SJCRH30 (cell line): Measurements from ENCODE around the gene SENP8. TPM values are rescaled to one million over a fixed set of nuclear protein-coding genes. Genes with fewer than 3 reads are reported as not detected.
"Not testable (repeated sequence)": the region's sequence is repeated elsewhere in the genome, so short reads cannot be mapped to it uniquely, and the experiment has no call there.

Experiments used
- DNase-seq, 2 experiments: peaks; one replicate each; pipeline ENCODE4 v3.0.0-alpha.2; 2015 to 2020
- H3K27ac ChIP-seq: fragments of 250-450 bp; sonication (Bioruptor Pico); 2 replicates; pipeline ENCODE4 v1.5.1; 2020; ENCODE audit warnings: mild to moderate bottlenecking, moderate library complexity
- H3K27me3 ChIP-seq: fragments of 250-450 bp; sonication (Bioruptor Pico); 2 replicates; pipeline ENCODE4 v1.5.1; 2020; ENCODE audit warnings: mild to moderate bottlenecking, moderate library complexity
- H3K36me3 ChIP-seq: fragments of 250-450 bp; sonication (Bioruptor Pico); 2 replicates; pipeline ENCODE4 v1.5.1; 2020; ENCODE audit warnings: mild to moderate bottlenecking, moderate library complexity
- H3K4me1 ChIP-seq: fragments of 250-450 bp; sonication (Bioruptor Pico); 2 replicates; pipeline ENCODE4 v1.5.1; 2020; ENCODE audit warnings: mild to moderate bottlenecking, moderate library complexity
- H3K4me3 ChIP-seq: fragments of 250-450 bp; sonication (Bioruptor Pico); 2 replicates; pipeline ENCODE4 v1.5.1; 2020; ENCODE audit warnings: mild to moderate bottlenecking, moderate library complexity
- H3K9me3 ChIP-seq: fragments of 250-450 bp; sonication (Bioruptor Pico); replicated peaks from 2 replicates; pipeline ENCODE4 v1.5.1; 2020; ENCODE audit warnings: mild to moderate bottlenecking, moderate library complexity
- total RNA-seq: library from RNA; depleted of rRNA; stranded (reverse); fragments of >200 nt; shearing (Covaris generic); gene quantifications from 2 replicates; pipeline ENCODE4 v1.2.3, GENCODE V29; 2014; rRNA removed

SENP8 gene
- total RNA-seq: 6.1 and 7.7 TPM in 2 replicates

- DNase-seq: peak; percentile 98
- Histone ChIP-seq H3K27me3 (no peaks in the 10 kb centered on the region), H3K9me3 (no peaks in the 10 kb centered on the region), H3K4me1 (peaks cover 6% of the 10 kb centered on the region; the same call in 1 of the 2 replicates), H3K27ac (peak within 1 kb of the TSS; percentile 83), H3K36me3 (no peaks in the 10 kb centered on the region), H3K4me3 (peak within 1 kb of the TSS; percentile 87)
These were observed at the start of gene SENP8, which contains the start of gene MYO9A for GRCh38 chr15:72118017-72118978. Gene SENP8 (plus strand): TSS chr15:72118403. CDS start chr15:72139624, 21,221 bp downstream. Gene MYO9A (minus strand): TSS chr15:72118150. CDS start chr15:72046563, 71,587 bp downstream.

GRCh38 chr15:72068856-72069255 is 49.3 kb upstream of the SENP8 start:
- no peak for DNase-seq
- H3K36me3 ChIP-seq: no peaks in the 10 kb centered on the region; the same call in 1 of the 2 replicates
- H3K27me3 ChIP-seq: no peaks in the 10 kb centered on the region
- H3K4me3 ChIP-seq: no peak overlapping the region
- no peaks in the 10 kb centered on the region for H3K4me1 ChIP-seq
- no peak overlapping the region for H3K27ac ChIP-seq
- H3K9me3 ChIP-seq: no peaks in the 10 kb centered on the region; the same call in 1 of the 2 replicates

- no peak overlapping the region for H3K27ac ChIP-seq
- no peaks in the 10 kb centered on the region; the same call in 1 of the 2 replicates for H3K9me3 ChIP-seq
- H3K4me3 ChIP-seq: no peak overlapping the region
- H3K4me1 ChIP-seq: no peaks in the 10 kb centered on the region
- H3K27me3 ChIP-seq: no peaks in the 10 kb centered on the region
- no peak for DNase-seq
- no peaks in the 10 kb centered on the region; the same call in 1 of the 2 replicates for H3K36me3 ChIP-seq
These were observed 47.3 kb upstream of the SENP8 start for GRCh38 chr15:72070817-72071447.

- H3K9me3 ChIP-seq, DNase-seq, H3K27me3 ChIP-seq, H3K36me3 ChIP-seq, H3K4me3 ChIP-seq, H3K4me1 ChIP-seq, H3K27ac ChIP-seq: not testable (repeated sequence)
These were observed 46.8 kb upstream of the SENP8 start for GRCh38 chr15:72071448-72071825.

GRCh38 chr15:72074335-72075060 is 43.7 kb upstream of the SENP8 start:
- Histone ChIP-seq H3K4me1 (no peaks in the 10 kb centered on the region), H3K9me3 (no peaks in the 10 kb centered on the region; the same call in 1 of the 2 replicates), H3K4me3 (no peak overlapping the region), H3K27ac (no peak overlapping the region), H3K36me3 (no peaks in the 10 kb centered on the region), H3K27me3 (no peaks in the 10 kb centered on the region)
- DNase-seq: no peak

GRCh38 chr15:72077950-72078349 is 40.3 kb upstream of the SENP8 start:
- DNase-seq: no peak
- Histone ChIP-seq H3K27ac (no peak overlapping the region), H3K4me1 (no peaks in the 10 kb centered on the region), H3K36me3 (no peaks in the 10 kb centered on the region), H3K27me3 (no peaks in the 10 kb centered on the region), H3K4me3 (no peak overlapping the region), H3K9me3 (no peaks in the 10 kb centered on the region; the same call in 1 of the 2 replicates)

GRCh38 chr15:72078887-72079286 is 39.3 kb upstream of the SENP8 start:
- DNase-seq: no peak
- no peaks in the 10 kb centered on the region for H3K27me3 ChIP-seq
- H3K4me3 ChIP-seq: no peak overlapping the region
- H3K27ac ChIP-seq: no peak overlapping the region
- no peaks in the 10 kb centered on the region for H3K36me3 ChIP-seq
- no peaks in the 10 kb centered on the region for H3K9me3 ChIP-seq
- no peaks in the 10 kb centered on the region for H3K4me1 ChIP-seq

GRCh38 chr15:72082176-72082575 is 36.0 kb upstream of the SENP8 start:
- DNase-seq: no peak
- Histone ChIP-seq H3K9me3 (peaks cover 8% of the 10 kb centered on the region; the same call in 1 of the 2 replicates), H3K36me3 (no peaks in the 10 kb centered on the region; the same call in 1 of the 2 replicates), H3K4me1 (no peaks in the 10 kb centered on the region), H3K27me3 (no peaks in the 10 kb centered on the region), H3K27ac (no peak overlapping the region), H3K4me3 (no peak overlapping the region)

GRCh38 chr15:72086010-72086697 is 32.0 kb upstream of the SENP8 start:
- no peaks in the 10 kb centered on the region for H3K4me1 ChIP-seq
- no peak overlapping the region for H3K4me3 ChIP-seq
- H3K27me3 ChIP-seq: no peaks in the 10 kb centered on the region
- H3K9me3 ChIP-seq: peaks cover 8% of the 10 kb centered on the region
- no peak for DNase-seq
- H3K36me3 ChIP-seq: no peaks in the 10 kb centered on the region; the same call in 1 of the 2 replicates
- H3K27ac ChIP-seq: no peak overlapping the region

GRCh38 chr15:72086920-72087648 is 31.1 kb upstream of the SENP8 start:
- Histone ChIP-seq H3K27ac (no peak overlapping the region), H3K27me3 (no peaks in the 10 kb centered on the region), H3K4me3 (no peak overlapping the region), H3K9me3 (peaks cover 8% of the 10 kb centered on the region), H3K4me1 (no peaks in the 10 kb centered on the region), H3K36me3 (peaks cover under 1% of the 10 kb centered on the region; the same call in 1 of the 2 replicates)
- DNase-seq: no peak

GRCh38 chr15:72092006-72092405 is 26.2 kb upstream of the SENP8 start:
- H3K4me1 ChIP-seq: no peaks in the 10 kb centered on the region
- H3K27me3 ChIP-seq: no peaks in the 10 kb centered on the region
- H3K36me3 ChIP-seq: 0 out of 2 replicates have a peak, but pooled peaks cover 6% of the 10 kb centered on the region
- no peak for DNase-seq
- H3K27ac ChIP-seq: no peak overlapping the region
- H3K9me3 ChIP-seq: no peaks in the 10 kb centered on the region; the same call in 1 of the 2 replicates
- H3K4me3 ChIP-seq: no peak overlapping the region

GRCh38 chr15:72092691-72093090 is 25.5 kb upstream of the SENP8 start:
- 0 out of 2 replicates have a peak, but pooled peaks cover 6% of the 10 kb centered on the region for H3K36me3 ChIP-seq
- H3K4me1 ChIP-seq: no peaks in the 10 kb centered on the region
- H3K9me3 ChIP-seq: no peaks in the 10 kb centered on the region; the same call in 1 of the 2 replicates
- H3K27me3 ChIP-seq: no peaks in the 10 kb centered on the region
- no peak overlapping the region for H3K27ac ChIP-seq
- no peak for DNase-seq
- no peak overlapping the region for H3K4me3 ChIP-seq

GRCh38 chr15:72096796-72097195 is 21.4 kb upstream of the SENP8 start:
- 0 out of 2 replicates have a peak, but pooled peaks cover 6% of the 10 kb centered on the region for H3K36me3 ChIP-seq
- no peak for DNase-seq
- H3K9me3 ChIP-seq: no peaks in the 10 kb centered on the region
- H3K27ac ChIP-seq: no peak overlapping the region
- no peak overlapping the region for H3K4me3 ChIP-seq
- H3K4me1 ChIP-seq: no peaks in the 10 kb centered on the region
- H3K27me3 ChIP-seq: no peaks in the 10 kb centered on the region
